Skeletal muscle cell (primary cell): ENCODE data around the gene HOATZ.

ENCODE experiments used
- DNase-seq: peaks from one replicate; pipeline ENCODE4 v3.0.0-alpha.2; 2010; ENCODE audit warnings: low read depth
- H3K4me3 ChIP-seq: 2 replicates; pipeline ENCODE4 v1.5.1; 2011; ENCODE audit warnings: low read depth, mild to moderate bottlenecking, control low read depth, low read length, moderate library complexity

HOATZ gene

DNA sequence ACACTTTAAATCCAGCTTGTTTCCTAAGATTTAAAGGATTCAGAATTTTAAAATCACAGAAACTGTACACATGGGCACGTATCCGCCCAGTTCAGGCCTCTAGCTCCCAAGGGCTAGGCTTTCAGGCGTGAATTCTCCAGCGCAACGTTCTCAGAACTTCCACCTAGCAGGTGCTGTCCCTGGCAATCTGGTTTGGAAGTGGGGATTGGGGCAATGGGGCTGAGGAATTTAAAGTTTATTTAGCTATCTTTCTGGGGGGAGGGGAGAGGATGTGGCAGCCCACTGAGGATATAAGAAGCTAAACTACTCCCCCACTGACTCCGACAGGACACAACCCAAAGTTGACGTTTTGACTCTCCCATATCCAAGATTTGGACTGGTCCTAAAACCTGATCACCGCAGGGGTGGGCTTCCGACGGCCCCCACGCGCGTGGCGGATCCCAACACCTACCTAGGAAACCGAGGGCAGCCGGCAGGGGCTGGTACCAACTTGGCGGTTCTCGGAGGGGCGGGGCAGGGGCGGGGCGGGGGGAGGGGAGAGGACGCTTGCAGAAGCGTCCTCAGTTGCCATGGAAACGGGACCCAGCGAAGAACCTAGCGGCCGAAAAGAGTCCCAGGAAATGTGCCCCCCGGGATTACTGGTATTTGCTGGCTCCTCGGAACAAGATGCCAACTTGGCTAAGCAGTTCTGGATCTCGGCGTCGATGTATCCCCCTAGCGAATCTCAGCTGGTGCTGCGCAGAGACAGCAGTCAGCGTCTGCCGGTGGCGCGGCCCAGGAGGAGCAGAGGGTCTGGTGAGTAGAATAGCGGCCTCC lies at the start of gene HOATZ:
TSS of gene HOATZ (plus strand) at position 563 of the 816 bp plus-strand sequence. CDS start at position 570, 7 bp downstream.
- H3K4me3 ChIP-seq: peak within 1 kb of the TSS; percentile 37

DNA sequence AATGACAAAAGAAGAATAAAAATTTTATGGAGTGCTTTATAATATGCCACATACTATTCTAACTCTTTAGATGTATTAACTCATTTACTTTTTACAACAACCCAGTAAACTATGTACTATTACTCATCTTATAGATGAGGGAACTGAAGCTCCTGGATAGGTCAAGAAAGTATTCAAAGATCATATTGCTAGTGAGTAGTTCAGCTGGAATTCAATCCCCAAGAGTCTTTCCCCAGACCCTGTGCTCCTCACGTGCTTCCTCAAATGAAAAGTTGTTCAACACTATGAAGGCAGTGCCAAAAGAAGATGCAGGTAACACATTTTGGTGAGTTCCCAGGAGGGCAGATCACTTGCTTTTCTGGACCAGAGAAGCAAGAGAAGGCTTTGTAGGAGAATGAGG lies 49.2 kb upstream of the HOATZ start:
- DNase-seq: peak; percentile 77
- no peak overlapping the region for H3K4me3 ChIP-seq

More for the DNA sequence above, at the start of gene HOATZ:
- no peak for DNase-seq

DNA sequence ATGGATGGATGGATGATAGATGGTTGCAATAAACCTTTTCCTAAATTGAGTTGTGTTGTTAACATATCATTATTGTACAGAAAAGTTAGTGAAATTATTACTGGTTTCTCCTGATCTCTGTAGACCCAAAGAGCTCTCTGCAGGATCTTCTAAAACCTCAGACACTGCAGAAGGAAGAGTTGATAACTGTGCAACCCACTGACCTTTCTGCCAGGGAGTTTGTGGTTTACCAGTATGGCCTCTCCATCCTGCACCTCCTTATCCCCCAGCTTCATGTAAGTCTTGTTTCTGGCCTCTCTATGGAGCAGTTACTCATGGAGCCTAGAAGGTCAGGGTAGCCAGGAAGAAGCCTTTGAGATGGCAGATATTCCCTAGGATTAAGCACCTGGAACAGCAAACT lies 48.0 kb upstream of the HOATZ start:
- no peak for DNase-seq
- H3K4me3 ChIP-seq: no peak overlapping the region

DNA sequence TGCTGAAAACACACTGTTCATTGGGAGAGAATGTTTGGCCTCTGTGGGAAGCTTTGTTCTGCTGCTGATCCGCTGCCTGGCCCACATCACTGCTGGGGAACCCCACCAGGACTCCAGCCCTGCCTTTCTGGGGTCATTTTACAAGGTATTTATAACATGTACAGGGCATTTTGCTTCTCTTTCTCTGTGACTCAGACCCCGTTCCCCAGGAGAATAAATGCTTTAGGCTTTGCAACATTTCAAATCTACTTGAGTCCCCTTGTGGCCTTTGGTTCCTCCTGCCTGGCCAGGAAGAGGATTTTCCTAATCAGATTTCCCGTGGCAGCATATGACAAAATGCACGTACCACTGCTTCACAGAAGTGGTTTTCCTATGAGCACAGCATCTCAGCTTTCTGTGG lies 45.4 kb upstream of the HOATZ start:
- H3K4me3 ChIP-seq: no peak overlapping the region
- peak; percentile 85 for DNase-seq

DNA sequence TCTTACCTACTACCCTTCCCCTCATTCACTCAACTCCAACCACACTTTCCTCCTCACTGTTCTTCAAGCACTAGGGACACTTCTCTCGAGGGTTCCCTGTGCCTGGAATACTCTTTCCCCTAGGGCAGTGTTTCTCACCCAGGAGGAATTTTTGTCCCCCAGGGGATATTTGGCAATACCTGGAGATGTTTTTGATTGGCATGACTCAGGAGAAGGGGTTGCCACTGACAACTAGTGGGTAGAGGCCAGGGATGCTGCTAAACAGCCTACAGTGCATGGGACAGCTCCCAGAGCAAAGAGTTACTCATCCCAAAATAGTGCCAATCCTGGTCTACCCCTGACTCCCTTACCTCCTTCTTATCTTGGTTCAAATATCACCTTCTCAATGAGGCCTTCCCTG lies 42.4 kb upstream of the HOATZ start:
- DNase-seq: no peak
- H3K4me3 ChIP-seq: no peak overlapping the region

DNA sequence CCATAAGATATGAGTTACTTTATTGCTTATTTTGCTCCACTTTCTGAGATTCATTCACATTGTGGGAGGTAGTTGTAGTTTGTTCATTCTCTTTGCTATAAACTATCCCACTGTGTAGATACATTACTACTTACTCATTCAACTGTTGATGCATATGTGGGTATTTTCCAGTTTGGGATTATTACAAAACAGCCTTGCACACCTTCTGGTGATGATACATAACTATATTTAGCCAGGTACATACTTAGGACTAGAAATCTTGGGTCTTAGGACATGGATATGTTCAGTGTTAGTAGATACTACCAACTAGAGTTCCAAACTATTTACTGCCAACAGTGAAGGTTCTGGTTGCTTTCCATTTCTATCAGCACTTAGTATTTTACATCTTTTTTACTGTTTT lies 40.1 kb upstream of the HOATZ start:
- H3K4me3 ChIP-seq: no peak overlapping the region
- no peak for DNase-seq

DNA sequence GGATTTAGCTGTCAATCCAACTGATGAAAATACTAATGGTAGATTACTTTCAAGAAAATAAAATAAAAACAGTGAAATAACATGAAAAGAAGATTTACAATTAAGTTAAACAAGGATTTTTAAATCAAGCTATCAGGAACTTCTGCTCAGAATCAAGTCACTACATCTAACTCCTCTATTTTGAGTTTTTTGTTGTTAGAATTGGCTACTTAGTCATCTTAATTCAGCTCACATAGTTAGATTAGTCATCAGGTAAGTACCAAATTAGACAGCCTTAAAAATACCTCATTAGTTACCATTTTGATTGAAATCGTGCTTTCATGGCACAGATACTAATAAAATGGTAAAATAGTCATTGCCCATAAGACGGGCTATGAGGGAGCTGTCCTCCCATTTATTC lies 38.2 kb upstream of the HOATZ start:
- no peak for DNase-seq

DNA sequence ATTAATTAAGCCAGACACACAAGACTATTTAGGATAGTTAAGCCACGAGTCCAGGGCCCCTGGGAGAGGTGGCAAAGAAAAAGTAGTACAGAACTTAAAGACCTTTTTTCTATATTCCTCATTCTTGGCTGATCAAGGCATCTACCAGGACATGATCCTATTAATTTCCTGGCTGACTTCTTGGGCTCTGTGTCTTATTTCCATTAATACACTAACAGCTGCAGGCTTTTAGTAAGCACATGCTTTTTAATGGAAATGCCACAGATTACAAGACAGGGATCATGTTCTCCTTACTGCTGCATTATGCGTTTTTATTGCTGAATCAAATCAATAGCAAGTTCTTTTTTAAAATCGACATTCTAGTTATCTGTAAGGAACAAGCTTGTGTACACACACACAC lies 37.6 kb upstream of the HOATZ start:
- H3K4me3 ChIP-seq: no peak overlapping the region
- no peak for DNase-seq

More for the DNA sequence above, 38.2 kb upstream of the HOATZ start:
- H3K4me3 ChIP-seq: no peak overlapping the region

DNA sequence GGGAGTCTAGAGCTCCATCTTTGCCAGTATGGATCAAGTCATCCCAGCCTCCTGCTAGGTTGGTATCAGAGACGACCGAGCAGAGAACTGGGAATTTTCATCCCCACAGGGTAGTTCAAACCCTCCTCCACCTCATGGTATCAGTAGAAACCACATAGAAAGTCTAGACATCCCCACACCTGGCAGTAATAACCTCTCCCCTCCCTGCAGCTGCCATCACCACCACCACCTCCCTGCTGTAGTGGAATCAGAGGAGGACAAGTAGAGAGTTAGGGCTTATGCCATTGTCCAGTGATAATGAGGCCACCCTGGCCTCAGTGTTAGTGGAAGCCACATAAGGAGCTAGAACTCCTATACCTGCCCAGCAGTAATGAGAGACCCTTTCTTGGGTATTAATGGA lies 36.7 kb upstream of the HOATZ start:
- no peak overlapping the region for H3K4me3 ChIP-seq
- DNase-seq: no peak

DNA sequence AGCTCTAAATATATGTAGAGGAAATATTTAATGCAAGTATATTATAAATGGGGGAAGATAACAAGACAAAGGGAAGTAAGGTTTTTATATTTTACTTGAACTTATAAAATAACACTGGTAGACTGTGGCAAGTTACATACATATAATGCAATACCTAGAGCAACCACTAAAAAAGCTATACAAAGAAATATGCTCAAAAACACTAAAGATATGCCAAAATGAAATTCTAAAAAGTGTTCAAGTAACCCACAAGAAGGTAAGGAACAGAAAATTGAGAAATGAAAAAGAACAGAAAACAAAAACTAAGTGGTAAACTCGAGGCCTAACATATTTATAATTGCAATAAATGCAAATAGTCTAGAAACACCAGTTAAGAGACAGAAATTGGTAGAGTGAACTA lies 34.9 kb upstream of the HOATZ start:
- H3K4me3 ChIP-seq: no peak overlapping the region

DNA sequence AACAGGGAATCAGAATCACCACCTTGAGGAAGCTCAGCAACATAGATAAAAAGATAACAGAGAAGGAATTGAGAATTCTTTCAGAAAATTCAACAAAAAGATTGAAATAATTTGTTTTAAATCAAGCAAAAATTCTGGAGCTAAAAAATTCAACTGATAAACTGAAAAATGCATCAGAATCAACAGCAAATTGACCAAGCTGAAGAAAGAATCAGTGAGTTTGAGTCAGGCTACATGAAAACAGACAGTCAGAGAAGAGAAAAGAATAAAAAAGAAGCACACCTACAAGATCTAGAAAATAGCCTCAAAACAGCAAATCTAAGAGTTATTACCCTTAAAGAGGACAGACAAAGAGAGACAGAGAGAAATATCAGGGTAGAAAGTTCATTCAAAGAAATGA lies 31.1 kb upstream of the HOATZ start:
- H3K4me3 ChIP-seq: no peak overlapping the region
- DNase-seq: no peak

More for the DNA sequence above, 34.9 kb upstream of the HOATZ start:
- DNase-seq: no peak

DNA sequence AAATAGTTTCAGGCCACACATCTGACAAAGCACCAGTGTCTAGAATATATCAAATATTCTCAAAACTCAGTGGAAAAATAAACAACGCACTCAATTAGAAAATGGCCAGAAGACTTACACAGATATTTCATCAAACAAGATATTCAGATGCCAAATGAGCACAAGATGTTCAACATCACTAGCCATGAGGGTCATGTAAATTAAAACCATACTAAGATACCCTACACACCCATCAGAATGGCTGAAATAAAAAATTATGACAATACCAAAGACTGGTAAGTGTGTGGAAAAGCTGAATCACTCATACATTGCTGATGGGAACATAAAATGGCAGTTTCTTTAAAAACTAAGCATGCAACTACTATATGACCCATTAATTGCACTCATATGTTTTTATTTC lies 24.1 kb upstream of the HOATZ start:
- no peak overlapping the region for H3K4me3 ChIP-seq
- DNase-seq: no peak

DNA sequence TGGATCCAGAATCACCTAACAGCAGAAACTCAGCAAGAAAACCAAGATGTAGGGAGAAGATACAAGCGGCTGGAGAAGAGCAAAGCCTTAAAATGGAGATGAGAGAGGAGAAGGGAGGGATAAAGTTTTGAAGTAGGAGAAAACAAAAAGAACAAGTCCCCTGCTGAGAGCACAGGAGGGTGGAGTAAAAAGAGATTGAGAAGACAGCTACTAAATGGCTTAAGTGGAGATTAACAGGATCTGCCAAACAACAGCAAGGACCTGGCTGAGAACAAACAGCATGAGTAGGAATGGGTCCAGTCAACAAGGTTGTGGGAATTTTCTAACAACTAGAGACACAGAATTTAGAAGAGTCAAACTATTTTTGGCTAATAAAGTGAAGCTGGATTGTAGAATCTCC lies 20.5 kb upstream of the HOATZ start:
- no peak for DNase-seq
- H3K4me3 ChIP-seq: no peak overlapping the region

DNA sequence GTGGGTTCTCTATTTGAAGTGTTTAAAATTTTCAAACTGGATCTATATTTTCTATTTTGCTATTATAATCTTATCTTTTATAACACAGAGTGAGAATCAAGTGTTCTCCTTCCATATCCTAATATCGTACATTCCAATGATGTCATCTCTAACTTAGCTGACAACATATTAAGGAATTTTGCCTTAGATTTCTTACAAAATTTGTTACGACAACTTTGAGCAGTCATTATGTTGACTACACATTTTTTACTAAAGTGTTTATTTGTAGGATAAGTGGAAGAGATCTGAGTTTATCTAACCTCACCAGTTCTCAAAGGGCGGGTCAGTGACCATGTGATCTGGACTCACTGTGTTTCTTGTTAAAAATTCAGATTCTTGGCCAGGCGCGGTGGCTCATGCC lies 15.1 kb upstream of the HOATZ start:
- DNase-seq: no peak
- no peak overlapping the region for H3K4me3 ChIP-seq

DNA sequence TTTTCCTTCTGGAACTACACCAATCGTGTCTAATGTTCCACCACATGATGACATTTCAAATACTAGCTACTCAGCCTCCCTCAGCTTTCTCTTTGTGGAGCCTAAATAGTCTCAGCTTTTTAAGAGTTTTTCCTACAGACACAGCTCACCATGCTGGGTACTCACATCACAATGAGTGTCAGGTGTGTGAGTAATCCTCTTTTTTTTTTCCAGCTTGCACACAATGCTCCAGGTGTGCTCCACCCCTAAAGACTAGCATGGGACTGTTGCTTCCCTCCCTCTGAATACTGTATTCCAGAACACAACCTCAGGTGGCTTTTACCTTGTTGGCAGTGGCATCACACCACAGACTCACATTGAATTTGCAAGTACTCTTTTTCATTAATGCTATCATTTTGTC lies 14.1 kb upstream of the HOATZ start:
- DNase-seq: no peak
- H3K4me3 ChIP-seq: no peak overlapping the region

DNA sequence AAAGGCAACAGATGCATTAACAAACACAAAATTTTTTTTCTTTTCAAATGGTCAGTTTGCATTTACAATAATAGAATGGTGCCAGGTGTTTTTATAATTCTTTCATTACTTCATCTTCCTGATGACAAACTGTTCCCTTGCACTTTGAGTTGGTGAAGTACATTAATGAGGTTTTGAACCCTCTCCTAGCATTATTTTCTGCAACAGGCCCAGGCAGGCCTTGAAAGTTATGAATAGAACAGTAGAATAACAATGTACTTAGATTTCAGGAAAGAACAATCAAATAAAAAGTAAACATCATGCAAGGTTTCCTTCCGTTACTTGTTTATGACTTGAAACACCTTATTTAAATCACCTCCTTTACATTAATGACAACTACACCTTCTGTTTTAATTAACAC lies 12.0 kb upstream of the HOATZ start:
- no peak for DNase-seq

DNA sequence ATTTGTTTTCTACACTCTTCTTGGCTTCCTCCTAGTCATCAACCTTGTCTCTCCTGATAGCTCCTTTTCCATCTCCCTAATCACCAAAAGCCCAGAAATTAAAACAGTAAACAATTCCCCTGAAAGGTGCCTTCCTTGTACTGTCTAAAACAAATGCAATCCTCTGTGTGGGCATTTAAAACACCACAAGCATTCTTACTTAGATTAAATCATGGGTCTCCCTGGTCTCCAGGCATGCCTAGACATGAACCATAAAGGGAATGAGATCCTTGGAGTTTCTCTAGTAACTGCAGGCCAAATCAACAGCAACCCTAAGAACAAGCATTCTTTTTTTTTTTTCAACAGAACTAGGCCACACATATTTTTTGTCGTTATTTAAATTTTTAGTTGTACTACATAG lies 4.3 kb upstream of the HOATZ start:
- no peak for DNase-seq
- no peak overlapping the region for H3K4me3 ChIP-seq

More for the DNA sequence above, 12.0 kb upstream of the HOATZ start:
- no peak overlapping the region for H3K4me3 ChIP-seq

DNA sequence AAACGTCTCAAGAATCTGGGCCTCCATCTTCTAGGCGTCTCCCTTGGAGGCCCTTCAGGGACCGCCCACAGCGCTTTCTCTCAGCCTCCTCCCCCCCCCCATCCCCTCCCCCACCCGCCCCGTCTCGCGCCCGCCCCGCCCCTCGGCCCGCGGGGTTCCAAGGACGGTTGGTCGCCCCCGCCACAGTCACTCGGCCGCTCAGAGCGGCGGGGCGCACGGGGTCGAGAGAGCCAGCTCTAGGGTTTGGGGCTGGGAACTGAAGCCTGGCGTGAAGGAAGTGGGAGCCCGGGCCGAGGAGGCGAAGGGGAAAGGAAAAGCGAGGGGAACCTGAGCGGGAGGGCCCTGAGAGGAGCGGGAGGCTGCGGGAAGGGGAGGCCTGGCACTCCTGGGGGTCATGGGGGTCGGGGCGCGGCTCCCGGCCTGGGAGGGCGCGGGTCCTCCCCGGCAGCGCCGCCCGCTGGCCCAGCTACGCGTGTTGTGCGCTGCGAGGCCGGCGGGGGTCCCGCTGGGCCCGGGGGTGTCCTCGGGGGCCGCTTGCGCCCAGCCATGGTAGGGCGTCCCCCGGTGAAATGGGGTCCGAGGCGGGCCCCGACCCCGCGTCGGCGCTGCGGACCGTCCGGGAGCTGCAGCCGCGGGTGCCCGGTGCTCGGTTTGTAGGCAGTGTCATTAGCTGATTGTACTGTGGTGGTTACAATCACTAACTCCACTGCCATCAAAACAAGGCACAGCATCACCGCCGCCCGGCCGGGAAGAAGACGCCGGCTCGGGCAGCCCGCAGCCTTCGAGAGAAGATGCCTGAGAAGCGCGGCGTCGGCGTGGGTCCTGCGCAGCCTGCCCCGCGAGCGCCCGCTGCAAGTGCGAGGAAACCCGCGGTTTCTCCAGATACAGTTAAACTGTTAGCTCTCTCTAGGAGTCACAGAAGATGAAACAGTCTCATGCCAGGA lies 2.0 kb upstream of the HOATZ start, which contains the start of gene BTG4:
TSS of gene BTG4 (minus strand) at position 91 of the 944 bp plus-strand sequence. CDS start 13,610 bp downstream, outside the sequence.
- DNase-seq: no peak
- peak within 1 kb of the TSS; percentile 44 for H3K4me3 ChIP-seq

DNA sequence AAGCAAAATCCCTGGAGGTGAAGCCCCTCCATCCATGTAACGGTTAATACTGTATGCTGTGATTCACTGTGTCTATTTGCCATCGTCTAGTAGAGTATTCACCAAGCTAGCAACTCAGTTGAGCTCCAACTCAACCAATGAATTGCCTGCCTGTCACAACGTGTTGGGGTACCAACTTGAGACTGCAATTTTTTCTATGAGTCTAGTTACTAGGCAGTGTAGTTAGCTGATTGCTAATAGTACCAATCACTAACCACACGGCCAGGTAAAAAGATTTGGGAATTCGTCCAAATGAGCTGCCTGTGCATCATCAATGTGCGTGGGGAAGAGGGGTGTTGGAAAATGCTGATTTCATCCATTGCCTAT lies 1.4 kb upstream of the HOATZ start:
- peak overlapping the region; percentile 44 for H3K4me3 ChIP-seq
- no peak for DNase-seq

DNA sequence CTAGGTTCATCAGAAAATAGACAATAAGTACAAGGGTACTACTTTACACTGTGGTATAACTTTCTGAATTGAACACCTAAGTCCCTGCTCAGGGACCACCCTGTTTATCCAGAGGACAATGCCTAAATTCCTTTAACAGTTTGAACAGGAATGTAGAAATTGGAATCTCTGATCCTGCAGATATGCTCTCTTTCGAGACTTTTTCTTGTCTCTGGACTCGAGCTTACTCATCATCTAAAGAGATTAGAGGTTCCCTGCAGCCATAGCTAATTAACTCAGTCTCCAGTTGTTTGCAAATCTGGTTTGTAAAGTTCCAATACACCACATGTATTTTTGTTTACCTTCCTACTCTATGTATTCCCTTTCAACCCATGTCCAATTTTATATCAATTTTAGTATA lies 1.0 kb downstream of the HOATZ start:
- no peak for DNase-seq
- no peak overlapping the region for H3K4me3 ChIP-seq
